ENCODE data around the gene GID8. TPM values are rescaled to one million over a fixed set of nuclear protein-coding genes. Genes with fewer than 3 reads are reported as not detected.

Gene GID8
- total and polyA plus RNA-seq, 9 of the 15 experiments (the other 6 are each of a cell fraction or from before 2014, with no cell fraction given) = 7.5 to 31.6 (median 22.2) TPM

DNA sequence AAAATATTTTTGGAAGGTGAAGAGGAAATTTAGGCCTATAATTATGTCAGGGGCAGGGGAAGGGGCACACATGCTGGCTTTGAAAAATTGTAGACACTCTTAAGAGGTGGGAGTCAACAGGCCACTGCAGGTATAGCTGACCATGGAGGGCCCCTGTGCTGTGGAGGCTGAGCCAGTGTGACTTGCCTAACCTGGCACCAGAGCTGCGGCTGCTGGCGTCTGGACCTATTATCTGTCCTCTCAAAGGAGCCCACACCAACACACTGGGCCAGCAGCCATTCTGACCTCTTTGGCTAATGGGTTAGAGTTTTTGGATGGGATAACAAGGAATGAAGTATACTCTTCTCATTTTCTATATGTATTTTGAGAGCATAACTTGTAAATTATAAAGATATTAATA lies 4.5 kb downstream of the GID8 start (continued):
- no peak for TF ChIP-seq SREBF2 (CRISPR knock-in tag; IDR thresholded peaks at IDR 0.05)
- no peak for TF ChIP-seq GTF2E2 (tag; IDR thresholded peaks at IDR 0.05)
- TF ChIP-seq, protein P1, sequence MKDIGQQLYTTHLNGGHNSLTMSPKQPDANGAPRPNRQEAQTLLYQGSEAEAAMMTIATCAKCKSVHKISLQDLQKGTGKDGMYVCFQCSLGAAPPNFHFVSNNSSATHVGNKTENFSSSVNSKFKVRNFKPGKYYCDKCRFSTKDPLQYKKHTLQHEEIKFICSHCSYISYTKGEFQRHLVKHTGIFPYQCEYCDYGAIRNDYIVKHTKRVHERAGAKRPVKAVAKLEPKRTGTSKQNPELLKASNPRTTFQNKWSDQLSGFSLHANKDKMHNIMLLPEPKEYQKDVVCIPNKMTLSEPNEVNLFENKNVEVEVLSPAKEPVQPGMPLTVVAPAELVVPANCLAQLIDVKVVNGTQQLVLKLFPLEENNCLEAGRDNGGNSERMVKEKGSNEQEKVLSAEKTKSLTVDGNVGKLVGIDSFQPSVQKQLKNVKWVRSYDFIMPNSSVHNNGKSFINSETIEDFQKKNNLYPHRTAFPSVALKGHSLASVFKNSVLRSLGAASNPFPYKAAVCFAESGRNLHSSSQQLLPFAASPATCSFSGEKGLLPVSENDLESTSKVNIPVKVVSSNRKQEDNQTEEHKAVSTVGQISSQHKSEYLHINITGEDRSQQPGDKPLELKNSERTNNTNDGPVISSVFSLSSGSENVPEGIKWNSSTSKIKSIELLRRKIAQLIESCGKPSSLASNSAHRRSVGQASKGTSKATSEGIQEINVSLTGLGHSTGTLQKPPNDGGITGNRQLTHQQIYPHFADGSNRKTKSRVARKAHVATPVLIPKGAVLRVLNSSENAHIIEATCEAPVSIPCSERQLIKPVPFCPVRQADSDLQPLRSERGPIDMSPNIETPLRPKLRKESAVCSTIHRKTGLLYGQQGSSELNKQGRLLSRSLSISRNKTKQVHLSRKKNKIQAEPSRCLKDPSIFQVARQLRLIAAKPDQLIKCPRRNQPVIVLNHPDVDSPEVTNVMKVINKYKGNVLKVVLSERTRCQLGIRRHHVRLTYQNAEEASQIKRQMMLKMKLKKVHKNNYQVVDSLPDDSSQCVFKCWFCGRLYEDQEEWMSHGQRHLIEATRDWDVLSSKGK (CRISPR knock-in tag; IDR thresholded peaks at IDR 0.05) = no peak
- TF ChIP-seq TGIF2 (CRISPR knock-in tag; IDR thresholded peaks at IDR 0.05) = no peak
- no peak for TF ChIP-seq ZBED1 (IDR thresholded peaks at IDR 0.05)
- TF ChIP-seq TCFL5 (CRISPR knock-in tag; conservative IDR thresholded peaks at IDR 0.05) = no peak
- TF ChIP-seq, protein P2, sequence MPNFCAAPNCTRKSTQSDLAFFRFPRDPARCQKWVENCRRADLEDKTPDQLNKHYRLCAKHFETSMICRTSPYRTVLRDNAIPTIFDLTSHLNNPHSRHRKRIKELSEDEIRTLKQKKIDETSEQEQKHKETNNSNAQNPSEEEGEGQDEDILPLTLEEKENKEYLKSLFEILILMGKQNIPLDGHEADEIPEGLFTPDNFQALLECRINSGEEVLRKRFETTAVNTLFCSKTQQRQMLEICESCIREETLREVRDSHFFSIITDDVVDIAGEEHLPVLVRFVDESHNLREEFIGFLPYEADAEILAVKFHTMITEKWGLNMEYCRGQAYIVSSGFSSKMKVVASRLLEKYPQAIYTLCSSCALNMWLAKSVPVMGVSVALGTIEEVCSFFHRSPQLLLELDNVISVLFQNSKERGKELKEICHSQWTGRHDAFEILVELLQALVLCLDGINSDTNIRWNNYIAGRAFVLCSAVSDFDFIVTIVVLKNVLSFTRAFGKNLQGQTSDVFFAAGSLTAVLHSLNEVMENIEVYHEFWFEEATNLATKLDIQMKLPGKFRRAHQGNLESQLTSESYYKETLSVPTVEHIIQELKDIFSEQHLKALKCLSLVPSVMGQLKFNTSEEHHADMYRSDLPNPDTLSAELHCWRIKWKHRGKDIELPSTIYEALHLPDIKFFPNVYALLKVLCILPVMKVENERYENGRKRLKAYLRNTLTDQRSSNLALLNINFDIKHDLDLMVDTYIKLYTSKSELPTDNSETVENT (CRISPR knock-in tag; IDR thresholded peaks at IDR 0.05) = no peak
- TF ChIP-seq POLR2B (IDR thresholded peaks at IDR 0.05; ENCODE audit: low read depth, partially characterized antibody) = no peak
- TF ChIP-seq MCM5 (IDR thresholded peaks at IDR 0.05; ENCODE audit: low read depth) = no peak
- TF ChIP-seq ZNF695 (CRISPR knock-in tag; IDR thresholded peaks at IDR 0.05) = no peak
